Vagina (tissue), 2 donors: ENCODE results near the gene RAB8B.

Experiments
- POLR2A ChIP-seq, 2 donors: fragments of 450-650 bp; IDR thresholded peaks; one replicate each; pipeline ENCODE4 v1.6.1; 2017; ENCODE audit warnings: antibody characterized with exemption in 2 of 2, mild to moderate bottlenecking in 2 of 2, moderate library complexity in 2 of 2
- POLR2AphosphoS5 ChIP-seq, 2 donors: sonication (generic); formaldehyde crosslinking; IDR thresholded peaks; one replicate each; pipeline ENCODE4 v1.9.0; 2017; ENCODE audit warnings: antibody characterized with exemption in 2 of 2, mild to moderate bottlenecking in 2 of 2, low read depth in 1 of 2; ENCODE audit not compliant: insufficient read depth in 1 of 2
- TF ChIP-seq, protein P1 (sequence below), 3 experiments: fragments of 450-650 bp in 2 of 3; fragments of 200-600 bp in 1 of 3; sonication (generic) in 1 of 3; IDR thresholded peaks; one replicate each; pipeline ENCODE4 v1.5.1; 2017 to 2019; ENCODE audit warnings: antibody characterized with exemption in 3 of 3, mild to moderate bottlenecking in 2 of 3, moderate library complexity in 2 of 3

GRCh38 chr15:63276342-63277037 lies 87.1 kb downstream of the RAB8B start:
- TF ChIP-seq, protein P1, sequence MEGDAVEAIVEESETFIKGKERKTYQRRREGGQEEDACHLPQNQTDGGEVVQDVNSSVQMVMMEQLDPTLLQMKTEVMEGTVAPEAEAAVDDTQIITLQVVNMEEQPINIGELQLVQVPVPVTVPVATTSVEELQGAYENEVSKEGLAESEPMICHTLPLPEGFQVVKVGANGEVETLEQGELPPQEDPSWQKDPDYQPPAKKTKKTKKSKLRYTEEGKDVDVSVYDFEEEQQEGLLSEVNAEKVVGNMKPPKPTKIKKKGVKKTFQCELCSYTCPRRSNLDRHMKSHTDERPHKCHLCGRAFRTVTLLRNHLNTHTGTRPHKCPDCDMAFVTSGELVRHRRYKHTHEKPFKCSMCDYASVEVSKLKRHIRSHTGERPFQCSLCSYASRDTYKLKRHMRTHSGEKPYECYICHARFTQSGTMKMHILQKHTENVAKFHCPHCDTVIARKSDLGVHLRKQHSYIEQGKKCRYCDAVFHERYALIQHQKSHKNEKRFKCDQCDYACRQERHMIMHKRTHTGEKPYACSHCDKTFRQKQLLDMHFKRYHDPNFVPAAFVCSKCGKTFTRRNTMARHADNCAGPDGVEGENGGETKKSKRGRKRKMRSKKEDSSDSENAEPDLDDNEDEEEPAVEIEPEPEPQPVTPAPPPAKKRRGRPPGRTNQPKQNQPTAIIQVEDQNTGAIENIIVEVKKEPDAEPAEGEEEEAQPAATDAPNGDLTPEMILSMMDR (IDR thresholded peaks at IDR 0.05): no peak
- TF ChIP-seq POLR2AphosphoS5 (IDR thresholded peaks at IDR 0.05; ENCODE audit: insufficient read depth in 1 of 2, low read depth in 1 of 2): no peak
- no peak for TF ChIP-seq POLR2A (IDR thresholded peaks at IDR 0.05)
